Glutamatergic neuron (in vitro differentiated cells): ENCODE measurements around the gene RIN1. TPM values are rescaled to one million over a fixed set of nuclear protein-coding genes. Genes with fewer than 3 reads are reported as not detected.

ENCODE experiments used
- DNase-seq: peaks from one replicate; pipeline ENCODE4 v3.0.0; 2022
- H3K27ac Mint-ChIP-seq: one replicate; pipeline ENCODE4 v1.8.0; 2020; ENCODE audit warnings: mild to moderate bottlenecking, mixed read lengths, inconsistent platforms; ENCODE audit not compliant: unreplicated experiment
- H3K27me3 Mint-ChIP-seq: one replicate; pipeline ENCODE4 v1.8.0; 2020; ENCODE audit warnings: mild to moderate bottlenecking, moderate library complexity, mixed read lengths, inconsistent platforms; ENCODE audit not compliant: unreplicated experiment
- H3K36me3 Mint-ChIP-seq: one replicate; pipeline ENCODE4 v1.8.0; 2020; ENCODE audit warnings: mild to moderate bottlenecking, mixed read lengths, inconsistent platforms; ENCODE audit not compliant: unreplicated experiment
- H3K4me1 Mint-ChIP-seq: one replicate; pipeline ENCODE4 v1.8.0; 2020; ENCODE audit warnings: mild to moderate bottlenecking, low read depth, mixed read lengths, inconsistent platforms; ENCODE audit not compliant: unreplicated experiment
- H3K4me3 Mint-ChIP-seq: one replicate; pipeline ENCODE4 v1.8.0; 2020; ENCODE audit warnings: mild to moderate bottlenecking, mixed read lengths, inconsistent platforms; ENCODE audit not compliant: unreplicated experiment
- H3K9me3 Mint-ChIP-seq: one replicate; pipeline ENCODE4 v1.8.0; 2020; ENCODE audit warnings: mild to moderate bottlenecking, moderate library complexity, mixed read lengths, inconsistent platforms; ENCODE audit not compliant: unreplicated experiment
- CTCF ChIP-seq: fragments of 200-600 bp; sonication (generic); IDR thresholded peaks from one replicate; pipeline ENCODE4 v1.5.0; 2021; ENCODE audit not compliant: partially characterized antibody, unreplicated experiment
- total RNA-seq: library from RNA; stranded (reverse); fragmentation: NEBNext Ultra II Directional; extraction: Animal tissue kit (Norgen Biotek cat#: 25700); gene quantifications from one replicate; pipeline ENCODE4 v1.2.1, GENCODE V29; 2021; ENCODE audit not compliant: unreplicated experiment

Gene RIN1
- total RNA-seq, 1 donor from 2014 or later, result 1.9 TPM

DNA sequence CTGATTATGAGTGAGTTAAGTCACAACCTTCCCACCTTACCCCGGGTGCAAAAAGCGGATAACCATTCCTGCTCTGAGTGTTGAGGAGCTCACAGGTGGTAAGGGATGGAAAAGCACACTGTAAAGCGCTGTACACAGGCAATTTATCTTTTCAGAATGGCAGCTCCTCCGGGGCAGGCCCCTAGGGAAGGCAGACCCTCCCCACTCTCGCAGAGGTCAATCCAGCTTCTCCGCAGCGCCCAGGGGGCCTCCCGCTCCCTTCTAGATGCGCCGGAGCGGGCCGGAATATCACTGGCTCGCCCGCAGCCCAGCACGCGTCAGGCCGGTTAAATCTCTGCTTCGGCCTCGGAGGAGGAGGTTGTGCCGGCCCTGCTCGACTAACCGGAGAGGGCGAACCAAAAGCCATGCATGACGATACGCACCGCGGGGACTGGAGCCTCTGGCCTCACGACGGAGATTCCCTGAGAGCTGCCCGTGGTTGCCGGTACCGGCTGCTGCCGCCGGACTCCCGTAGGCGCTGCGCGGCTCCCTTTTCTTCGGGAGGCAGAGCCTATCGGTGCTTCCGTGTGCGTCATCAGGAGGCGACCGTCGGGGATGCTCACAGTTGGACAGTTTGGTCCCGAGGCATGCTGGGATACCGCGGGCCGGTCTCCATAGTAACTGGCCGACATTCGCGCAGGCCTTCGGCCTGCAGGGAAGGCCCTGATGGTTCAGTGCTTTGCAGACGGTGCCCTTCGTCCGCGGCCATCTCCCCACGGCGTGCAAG is 8.5 kb upstream of the RIN1 start, which contains the start of gene BRMS1:
TSS of gene BRMS1 (minus strand) at position 555 of the 766 bp plus-strand sequence. CDS start 2,870 bp downstream, outside the sequence.
- H3K4me3 Mint-ChIP-seq, result peak within 1 kb of the TSS; percentile 97
- no peak for TF ChIP-seq CTCF
- peaks cover 7% of the 10 kb centered on the region for H3K27me3 Mint-ChIP-seq
- peak within 1 kb of the TSS; percentile 91 for H3K27ac Mint-ChIP-seq
- peaks cover 4% of the 10 kb centered on the region for H3K36me3 Mint-ChIP-seq
- H3K9me3 Mint-ChIP-seq, result peaks cover 21% of the 10 kb centered on the region
- peak; percentile 96 for DNase-seq
- peaks cover 21% of the 10 kb centered on the region for H3K4me1 Mint-ChIP-seq

GRCh38 chr11:66343176-66343575 is 6.9 kb upstream of the RIN1 start:
- peak overlapping the region; percentile 52 for H3K27ac Mint-ChIP-seq
- DNase-seq, result no peak
- peaks cover 10% of the 10 kb centered on the region for H3K27me3 Mint-ChIP-seq
- peaks cover 23% of the 10 kb centered on the region for H3K4me1 Mint-ChIP-seq
- H3K36me3 Mint-ChIP-seq, result peaks cover 4% of the 10 kb centered on the region
- peaks cover 18% of the 10 kb centered on the region for H3K9me3 Mint-ChIP-seq
- H3K4me3 Mint-ChIP-seq, result peak overlapping the region; percentile 97
- no peak for TF ChIP-seq CTCF

DNA sequence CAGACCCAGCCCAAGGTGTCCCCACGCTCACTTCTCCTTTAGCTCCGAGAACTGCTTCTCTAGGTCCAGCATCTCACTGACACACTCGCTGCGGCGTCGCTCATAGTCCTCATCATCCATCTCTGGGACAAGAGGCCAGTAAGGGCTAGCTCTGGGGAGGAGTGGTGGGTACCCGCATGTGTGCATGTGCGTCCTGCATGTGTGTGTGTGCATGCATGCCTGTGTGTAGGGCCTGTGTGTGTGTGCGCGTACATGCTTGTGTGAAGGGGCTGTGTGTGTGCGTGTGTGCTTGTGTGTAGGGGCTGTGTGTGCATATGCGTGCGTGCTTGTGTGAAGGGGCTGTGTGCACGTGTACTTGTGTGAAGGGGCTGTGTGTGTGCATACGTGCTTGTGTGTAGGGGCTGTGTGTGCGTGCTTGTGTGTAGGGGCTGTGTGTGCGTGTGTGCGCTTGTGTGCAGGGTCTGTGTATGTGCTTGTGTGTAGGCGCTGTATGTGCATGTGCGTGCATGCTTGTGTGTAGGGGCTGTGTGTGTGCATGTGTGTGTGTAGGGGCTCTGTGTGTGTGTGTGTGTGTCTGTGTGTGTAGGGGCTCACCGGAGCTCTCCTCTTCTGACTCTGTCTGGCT is 5.4 kb upstream of the RIN1 start:
- H3K9me3 Mint-ChIP-seq, result peaks cover 11% of the 10 kb centered on the region
- peaks cover 10% of the 10 kb centered on the region for H3K27me3 Mint-ChIP-seq
- no peak overlapping the region for H3K27ac Mint-ChIP-seq
- H3K36me3 Mint-ChIP-seq, result no peaks in the 10 kb centered on the region
- DNase-seq, result no peak
- no peak for TF ChIP-seq CTCF
- no peak overlapping the region for H3K4me3 Mint-ChIP-seq
- peaks cover 29% of the 10 kb centered on the region for H3K4me1 Mint-ChIP-seq

GRCh38 chr11:66340596-66341501 is 4.6 kb upstream of the RIN1 start:
- H3K27me3 Mint-ChIP-seq, result peaks cover 10% of the 10 kb centered on the region
- DNase-seq, result no peak
- no peak overlapping the region for H3K27ac Mint-ChIP-seq
- no peak overlapping the region for H3K4me3 Mint-ChIP-seq
- peaks cover 11% of the 10 kb centered on the region for H3K9me3 Mint-ChIP-seq
- no peaks in the 10 kb centered on the region for H3K36me3 Mint-ChIP-seq
- H3K4me1 Mint-ChIP-seq, result peaks cover 31% of the 10 kb centered on the region
- TF ChIP-seq CTCF, result no peak
